GM12878 (cell line): Measurements from ENCODE around the gene NUCB1. TPM values are rescaled to one million over a fixed set of nuclear protein-coding genes. Genes with fewer than 3 reads are reported as not detected.

Source experiments
- EED ChIP-seq: sonication (generic); IDR thresholded peaks from 2 replicates; pipeline ENCODE4 v1.6.1; 2016; ENCODE audit warnings: antibody characterized with exemption, low read depth
- IKZF1 ChIP-seq: fragments of 450-650 bp; conservative IDR thresholded peaks from 2 replicates; pipeline ENCODE4 v1.6.1; 2017; ENCODE audit warnings: antibody characterized with exemption, mild to moderate bottlenecking
- JUNB ChIP-seq: IDR thresholded peaks from 2 replicates; pipeline ENCODE4 v1.6.1; 2016; ENCODE audit warnings: antibody characterized with exemption, mild to moderate bottlenecking
- KAT2A ChIP-seq: conservative IDR thresholded peaks from 2 replicates; pipeline ENCODE4 v1.6.1; 2011; ENCODE audit warnings: low read depth, low read length; ENCODE audit not compliant: control insufficient read depth
- MXI1 ChIP-seq: fragments of 150-350 bp; IDR thresholded peaks from 2 replicates; pipeline ENCODE4 v1.6.1; 2011; ENCODE audit warnings: low read depth, mild to moderate bottlenecking, inconsistent platforms, low read length, improper control_type of control experiment
- NR2C1 ChIP-seq: fragments of 450-650 bp; IDR thresholded peaks from 2 replicates; pipeline ENCODE4 v1.6.1; 2017; ENCODE audit warnings: antibody characterized with exemption, mild to moderate bottlenecking, moderate library complexity
- PKNOX1 ChIP-seq: fragments of 450-650 bp; IDR thresholded peaks from 2 replicates; pipeline ENCODE4 v1.6.1; 2016; ENCODE audit warnings: mild to moderate bottlenecking
- SKIL ChIP-seq: fragments of 450-650 bp; IDR thresholded peaks from 2 replicates; pipeline ENCODE4 v1.6.1; 2017; ENCODE audit warnings: mild to moderate bottlenecking, low read depth, inconsistent platforms; ENCODE audit not compliant: poor library complexity, severe bottlenecking
- SMARCA5 ChIP-seq: fragments of 450-650 bp; IDR thresholded peaks from 2 replicates; pipeline ENCODE4 v1.6.1; 2017; ENCODE audit warnings: mild to moderate bottlenecking
- ZNF24 ChIP-seq: fragments of 450-650 bp; IDR thresholded peaks from 2 replicates; pipeline ENCODE4 v1.6.1; 2017; ENCODE audit warnings: antibody characterized with exemption, mild to moderate bottlenecking
- ZNF592 ChIP-seq: fragments of 450-650 bp; IDR thresholded peaks from 2 replicates; pipeline ENCODE4 v1.6.1; 2017; ENCODE audit warnings: mild to moderate bottlenecking, moderate library complexity
- polyA plus RNA-seq, 11 experiments: library from polyadenylated mRNA; depleted of rRNA in 4 of 11; unstranded in 6 of 11; stranded (reverse) in 5 of 11; fragments of >200 nt; fragmentation: Nextera tagmentation in 4 of 11; fragmentation: Illumina TruSeq in 1 of 11; extraction: Ambion mirVana in 4 of 11; extraction: Trizol in 1 of 11; gene quantifications; 1 replicate in 1 of 11; 2 replicates in 10 of 11; pipeline versions ENCODE4 v1.2.1 to v1.2.3, GENCODE V29; 2011 to 2016; ENCODE audit warnings: inconsistent platforms in 2 of 11, missing spikeins in 2 of 11, low read depth in 1 of 11
- total RNA-seq, 4 experiments: library from RNA; depleted of rRNA in 3 of 4; stranded (reverse); fragments of >200 nt in 3 of 4; fragmentation: Illumina TruSeq in 1 of 4; extraction: Trizol in 1 of 4; gene quantifications; 2 replicates each; pipeline versions ENCODE4 v1.2.1 to v1.2.3, GENCODE V29; 2013 to 2021
- TF ChIP-seq, protein P1 (sequence below): fragments of 450-650 bp; IDR thresholded peaks from 2 replicates; pipeline ENCODE4 v1.6.1; 2017; ENCODE audit warnings: antibody characterized with exemption, mild to moderate bottlenecking, moderate library complexity
- TF ChIP-seq, protein P2 (sequence below): fragments of 450-650 bp; IDR thresholded peaks from 2 replicates; pipeline ENCODE4 v1.6.1; 2017; ENCODE audit warnings: borderline replicate concordance

NUCB1 gene
- total and polyA plus RNA-seq, 10 of the 15 experiments (the other 5 are each of a cell fraction or from before 2014, with no cell fraction given) = 1.8 to 112 (median 44.5) TPM

- TF ChIP-seq KAT2A (no peak), ZNF24 (no peak), SMARCA5 (no peak), SKIL (no peak), ZNF592 (no peak), MXI1 (no peak), PKNOX1 (no peak), EED (0 out of 2 replicates have a peak, but pooled peaks have one; percentile 34), NR2C1 (no peak), IKZF1 (peak; percentile 54; the same call in 1 of the 2 replicates), JUNB (no peak)
- TF ChIP-seq, protein P1, sequence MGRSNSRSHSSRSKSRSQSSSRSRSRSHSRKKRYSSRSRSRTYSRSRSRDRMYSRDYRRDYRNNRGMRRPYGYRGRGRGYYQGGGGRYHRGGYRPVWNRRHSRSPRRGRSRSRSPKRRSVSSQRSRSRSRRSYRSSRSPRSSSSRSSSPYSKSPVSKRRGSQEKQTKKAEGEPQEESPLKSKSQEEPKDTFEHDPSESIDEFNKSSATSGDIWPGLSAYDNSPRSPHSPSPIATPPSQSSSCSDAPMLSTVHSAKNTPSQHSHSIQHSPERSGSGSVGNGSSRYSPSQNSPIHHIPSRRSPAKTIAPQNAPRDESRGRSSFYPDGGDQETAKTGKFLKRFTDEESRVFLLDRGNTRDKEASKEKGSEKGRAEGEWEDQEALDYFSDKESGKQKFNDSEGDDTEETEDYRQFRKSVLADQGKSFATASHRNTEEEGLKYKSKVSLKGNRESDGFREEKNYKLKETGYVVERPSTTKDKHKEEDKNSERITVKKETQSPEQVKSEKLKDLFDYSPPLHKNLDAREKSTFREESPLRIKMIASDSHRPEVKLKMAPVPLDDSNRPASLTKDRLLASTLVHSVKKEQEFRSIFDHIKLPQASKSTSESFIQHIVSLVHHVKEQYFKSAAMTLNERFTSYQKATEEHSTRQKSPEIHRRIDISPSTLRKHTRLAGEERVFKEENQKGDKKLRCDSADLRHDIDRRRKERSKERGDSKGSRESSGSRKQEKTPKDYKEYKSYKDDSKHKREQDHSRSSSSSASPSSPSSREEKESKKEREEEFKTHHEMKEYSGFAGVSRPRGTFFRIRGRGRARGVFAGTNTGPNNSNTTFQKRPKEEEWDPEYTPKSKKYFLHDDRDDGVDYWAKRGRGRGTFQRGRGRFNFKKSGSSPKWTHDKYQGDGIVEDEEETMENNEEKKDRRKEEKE = no peak
- TF ChIP-seq, protein P2, sequence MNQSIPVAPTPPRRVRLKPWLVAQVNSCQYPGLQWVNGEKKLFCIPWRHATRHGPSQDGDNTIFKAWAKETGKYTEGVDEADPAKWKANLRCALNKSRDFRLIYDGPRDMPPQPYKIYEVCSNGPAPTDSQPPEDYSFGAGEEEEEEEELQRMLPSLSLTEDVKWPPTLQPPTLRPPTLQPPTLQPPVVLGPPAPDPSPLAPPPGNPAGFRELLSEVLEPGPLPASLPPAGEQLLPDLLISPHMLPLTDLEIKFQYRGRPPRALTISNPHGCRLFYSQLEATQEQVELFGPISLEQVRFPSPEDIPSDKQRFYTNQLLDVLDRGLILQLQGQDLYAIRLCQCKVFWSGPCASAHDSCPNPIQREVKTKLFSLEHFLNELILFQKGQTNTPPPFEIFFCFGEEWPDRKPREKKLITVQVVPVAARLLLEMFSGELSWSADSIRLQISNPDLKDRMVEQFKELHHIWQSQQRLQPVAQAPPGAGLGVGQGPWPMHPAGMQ = no peak
These were observed 67.5 kb downstream of the NUCB1 start (continued) for GRCh38 chr19:48967346-48968178.
